ENCODE data around the gene TBX10.
"Not testable (repeated sequence)": the region's sequence is repeated elsewhere in the genome, so short reads cannot be mapped to it uniquely, and the experiment has no call there.

- not testable (repeated sequence) for TF ChIP-seq EP300 (IDR thresholded peaks at IDR 0.05; ENCODE audit: borderline replicate concordance in 1 of 2, low read depth in 1 of 2, low read length in 1 of 2); CTCF (IDR thresholded peaks at IDR 0.05); RCOR1 (IDR thresholded peaks at IDR 0.05; ENCODE audit: low read length); EZH2phosphoT487 (IDR thresholded peaks at IDR 0.05; ENCODE audit: borderline replicate concordance, low read depth); JUND (IDR thresholded peaks at IDR 0.05); USF2 (IDR thresholded peaks at IDR 0.05; ENCODE audit: borderline replicate concordance, low read depth, low read length); YY1 (IDR thresholded peaks at IDR 0.05; ENCODE audit: low read depth); TEAD4 (IDR thresholded peaks at IDR 0.05; ENCODE audit: borderline replicate concordance, insufficient read depth)
Measured at GRCh38 chr11:67597458-67597857, 42.1 kb downstream of the TBX10 start.
